Testis (tissue), 2 donors: ENCODE results near the gene ANTKMT.

ENCODE experiments used
- POLR2A ChIP-seq: fragments of 450-650 bp; IDR thresholded peaks from one replicate; pipeline ENCODE4 v1.6.1; 2017; ENCODE audit warnings: antibody characterized with exemption, mild to moderate bottlenecking, moderate library complexity
- TF ChIP-seq, protein P1 (sequence below), 3 experiments: fragments of 450-650 bp in 2 of 3; fragments of 200-600 bp in 1 of 3; sonication (generic) in 1 of 3; IDR thresholded peaks; one replicate each; pipeline ENCODE4 v1.5.1; 2016 to 2019; ENCODE audit warnings: antibody characterized with exemption in 3 of 3, mild to moderate bottlenecking in 2 of 3, moderate library complexity in 1 of 3

GRCh38 chr16:684961-685696 lies 35.8 kb upstream of the ANTKMT start:
- TF ChIP-seq, protein P1, sequence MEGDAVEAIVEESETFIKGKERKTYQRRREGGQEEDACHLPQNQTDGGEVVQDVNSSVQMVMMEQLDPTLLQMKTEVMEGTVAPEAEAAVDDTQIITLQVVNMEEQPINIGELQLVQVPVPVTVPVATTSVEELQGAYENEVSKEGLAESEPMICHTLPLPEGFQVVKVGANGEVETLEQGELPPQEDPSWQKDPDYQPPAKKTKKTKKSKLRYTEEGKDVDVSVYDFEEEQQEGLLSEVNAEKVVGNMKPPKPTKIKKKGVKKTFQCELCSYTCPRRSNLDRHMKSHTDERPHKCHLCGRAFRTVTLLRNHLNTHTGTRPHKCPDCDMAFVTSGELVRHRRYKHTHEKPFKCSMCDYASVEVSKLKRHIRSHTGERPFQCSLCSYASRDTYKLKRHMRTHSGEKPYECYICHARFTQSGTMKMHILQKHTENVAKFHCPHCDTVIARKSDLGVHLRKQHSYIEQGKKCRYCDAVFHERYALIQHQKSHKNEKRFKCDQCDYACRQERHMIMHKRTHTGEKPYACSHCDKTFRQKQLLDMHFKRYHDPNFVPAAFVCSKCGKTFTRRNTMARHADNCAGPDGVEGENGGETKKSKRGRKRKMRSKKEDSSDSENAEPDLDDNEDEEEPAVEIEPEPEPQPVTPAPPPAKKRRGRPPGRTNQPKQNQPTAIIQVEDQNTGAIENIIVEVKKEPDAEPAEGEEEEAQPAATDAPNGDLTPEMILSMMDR (IDR thresholded peaks at IDR 0.05) = no peak
- TF ChIP-seq POLR2A = no peak
